Skin of body (tissue), 2 donors: ENCODE measurements around the gene FBXL17. TPM values are rescaled to one million over a fixed set of nuclear protein-coding genes. Genes with fewer than 3 reads are reported as not detected.

Source experiments
- DNase-seq: peaks from one replicate; lab custom pipeline; 2025; lab: John Stamatoyannopoulos, UW
- total RNA-seq: library from RNA; depleted of rRNA; stranded (reverse); fragments of >200 nt; gene quantifications from one replicate; pipeline ENCODE4 v1.2.3, GENCODE V29; 2014

Gene FBXL17
- total RNA-seq, 1 donor from 2014 or later: 17.5 TPM

DNA sequence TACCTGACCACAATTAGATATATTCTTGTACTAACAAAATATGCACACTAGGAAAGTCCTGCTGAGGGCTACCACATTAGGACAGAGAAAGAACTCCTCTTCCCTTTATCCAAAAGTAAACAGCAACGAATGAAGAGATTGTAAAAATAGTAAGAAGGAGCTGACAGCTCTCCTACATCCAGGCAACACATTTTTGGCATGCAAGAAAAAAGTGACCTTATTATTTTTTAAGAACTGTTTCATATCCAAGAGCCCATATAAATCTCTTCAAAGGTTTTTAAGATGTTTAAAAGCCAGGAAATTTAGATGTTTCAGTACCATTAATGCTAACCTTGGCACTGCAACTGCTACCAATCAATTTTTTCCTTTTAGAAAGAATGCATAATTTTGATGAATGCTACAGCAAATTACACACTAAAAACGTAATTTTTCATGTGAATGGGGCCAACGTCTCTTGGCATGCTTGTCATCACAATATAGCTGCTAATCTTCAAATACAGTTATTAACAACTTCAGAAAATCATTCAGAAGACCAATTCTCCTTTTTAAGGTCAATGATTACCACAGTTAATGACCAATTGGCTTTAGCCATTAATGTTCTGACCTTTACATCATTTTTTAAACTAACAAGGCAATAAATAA, 132.0 kb downstream of the FBXL17 start:
- no peak for DNase-seq

DNA sequence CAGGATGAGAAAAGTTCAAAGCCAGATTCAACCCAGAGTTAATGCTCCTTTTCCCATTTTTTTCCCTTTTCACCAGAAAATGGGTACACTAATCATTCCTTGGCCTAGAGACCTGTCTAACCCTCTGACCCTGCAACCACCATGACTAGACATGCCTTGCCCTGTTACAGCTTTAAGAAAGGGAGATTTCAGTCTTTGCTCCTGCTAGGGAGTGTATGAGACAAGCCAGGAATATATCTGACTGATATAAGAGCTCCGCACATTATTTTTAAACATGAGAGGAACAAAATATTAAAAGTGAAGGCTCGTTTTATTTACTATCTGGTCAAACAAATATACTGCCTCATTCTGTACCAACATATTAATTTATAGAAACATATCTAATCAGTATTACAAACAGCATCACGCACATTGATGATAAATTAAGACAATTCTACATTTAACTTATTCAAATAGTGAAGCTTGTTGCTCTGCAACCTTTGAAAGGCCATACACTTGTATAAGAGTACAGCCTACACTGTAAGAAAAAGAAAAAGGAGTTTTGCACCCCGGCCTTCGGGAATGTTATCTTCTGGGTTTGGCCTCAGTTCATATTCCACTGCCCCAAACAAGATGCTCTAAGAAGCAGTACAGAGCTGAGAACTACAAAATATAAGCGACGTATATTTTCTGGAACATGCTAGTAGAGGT, 132.7 kb downstream of the FBXL17 start:
- DNase-seq: no peak

- DNase-seq: no peak
Observed at GRCh38 chr5:108238936-108239887, 142.7 kb downstream of the FBXL17 start.

DNA sequence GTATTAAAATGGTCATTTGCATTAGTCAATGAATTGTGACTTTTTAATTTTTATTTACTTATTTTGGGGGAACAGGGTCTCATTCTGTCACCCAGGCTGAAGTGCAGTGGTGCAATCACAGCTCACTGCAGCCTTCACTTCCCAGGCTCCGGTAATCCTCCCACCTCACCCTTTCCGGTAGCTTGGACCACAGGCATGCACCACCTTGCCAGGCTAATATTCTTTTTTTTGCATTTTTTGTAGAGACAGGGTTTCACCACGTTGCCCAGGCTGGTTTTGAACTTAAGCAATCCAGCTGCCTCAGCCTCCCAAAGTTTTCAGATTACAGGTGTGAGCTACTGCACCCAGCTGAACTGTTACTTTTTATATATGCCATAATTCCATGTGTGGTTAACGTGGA, 143.4 kb downstream of the FBXL17 start:
- DNase-seq: no peak

DNA sequence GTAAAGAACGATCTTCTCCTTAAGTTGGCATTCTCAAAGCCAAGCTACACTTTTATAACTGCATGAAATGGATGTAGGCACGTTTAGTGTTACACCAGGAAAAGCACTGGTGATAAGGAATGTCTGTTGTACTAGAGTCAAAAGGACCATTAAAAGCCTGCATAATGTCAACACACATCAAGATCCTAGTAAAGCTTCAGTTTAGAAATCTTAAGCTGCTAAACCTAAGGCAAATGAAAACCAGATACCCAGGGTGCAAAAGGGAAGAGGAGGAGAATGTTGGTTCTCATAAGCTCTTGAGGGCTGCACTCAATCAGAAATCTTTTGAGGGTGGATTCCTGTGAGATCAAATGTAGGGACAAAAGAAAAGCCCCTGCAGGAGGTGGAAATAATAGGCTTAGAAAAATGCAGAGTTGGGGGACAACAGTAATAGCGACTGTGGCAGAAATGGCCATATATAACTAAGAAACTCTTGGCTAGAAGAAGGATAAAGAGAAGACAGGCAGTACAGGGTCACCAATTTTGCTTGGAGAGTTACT, 148.2 kb downstream of the FBXL17 start:
- no peak for DNase-seq

DNA sequence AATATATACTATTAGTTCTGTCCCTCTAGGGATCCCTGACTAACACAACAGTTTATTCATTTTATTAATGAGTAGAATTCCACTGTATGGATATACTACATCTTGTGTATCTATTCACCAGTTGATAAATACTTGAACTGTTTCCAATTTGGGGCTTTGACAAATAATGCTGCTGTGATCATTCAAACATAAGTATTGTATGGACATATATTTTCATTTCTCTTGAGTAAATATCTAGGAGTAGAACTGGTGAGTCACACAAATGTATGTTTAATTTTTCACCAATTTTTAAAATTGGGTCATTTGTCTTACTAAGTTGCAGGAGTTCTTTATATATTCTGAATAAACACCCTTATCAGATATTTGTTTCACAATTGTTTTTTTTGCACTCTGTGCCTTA, 149.1 kb downstream of the FBXL17 start:
- no peak for DNase-seq

- no peak for DNase-seq
Observed at GRCh38 chr5:108222011-108222410, 159.9 kb downstream of the FBXL17 start.

GRCh38 chr5:108220834-108221233, 161.1 kb downstream of the FBXL17 start:
- DNase-seq: no peak

GRCh38 chr5:108216890-108217289, 165.0 kb downstream of the FBXL17 start:
- DNase-seq: no peak

DNA sequence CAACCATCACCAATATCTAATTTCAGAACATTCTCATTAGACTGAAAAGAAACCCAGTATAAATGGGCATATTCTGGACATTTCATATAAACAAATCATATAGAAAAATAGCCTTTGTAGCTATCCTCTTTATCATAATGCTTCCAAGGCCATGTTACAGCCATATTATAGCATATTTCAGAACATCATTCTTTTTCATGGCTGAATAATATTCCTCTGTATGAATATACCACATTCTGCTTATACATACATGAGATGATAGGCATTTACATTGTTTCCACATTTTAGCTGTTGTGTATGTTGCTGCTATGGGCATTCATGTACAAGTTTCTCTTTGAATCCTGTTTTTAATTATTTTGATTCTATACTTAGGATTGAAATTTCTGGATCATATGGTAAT, 167.0 kb downstream of the FBXL17 start:
- DNase-seq: no peak

- no peak for DNase-seq
Observed at GRCh38 chr5:108212775-108213346, 169.0 kb downstream of the FBXL17 start.

GRCh38 chr5:108206707-108207106, 175.2 kb downstream of the FBXL17 start:
- DNase-seq: no peak

- no peak for DNase-seq
Observed at GRCh38 chr5:108201721-108202120, 180.2 kb downstream of the FBXL17 start.

GRCh38 chr5:108196276-108196675, 185.6 kb downstream of the FBXL17 start:
- no peak for DNase-seq

- no peak for DNase-seq
Observed at GRCh38 chr5:108193021-108193795, 188.7 kb downstream of the FBXL17 start.

DNA sequence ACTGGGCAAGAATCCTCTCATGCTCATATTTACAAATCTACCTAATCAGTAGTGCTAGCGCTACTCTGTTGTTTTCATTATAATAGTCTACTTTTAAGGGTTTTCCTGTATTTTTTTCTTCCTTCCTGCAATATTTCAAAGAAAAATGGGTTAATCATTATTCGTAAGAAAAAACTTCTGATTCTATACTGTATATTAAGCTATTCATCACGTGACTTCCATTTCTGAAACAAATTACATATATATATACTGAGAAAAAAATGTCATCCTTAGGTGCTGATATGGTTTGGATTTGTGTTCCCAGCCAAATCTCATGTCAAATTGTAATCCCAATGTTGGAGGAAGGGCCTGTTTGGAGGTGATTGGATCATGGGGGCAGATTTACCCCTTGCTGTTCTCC, 197.0 kb downstream of the FBXL17 start:
- DNase-seq: no peak

DNA sequence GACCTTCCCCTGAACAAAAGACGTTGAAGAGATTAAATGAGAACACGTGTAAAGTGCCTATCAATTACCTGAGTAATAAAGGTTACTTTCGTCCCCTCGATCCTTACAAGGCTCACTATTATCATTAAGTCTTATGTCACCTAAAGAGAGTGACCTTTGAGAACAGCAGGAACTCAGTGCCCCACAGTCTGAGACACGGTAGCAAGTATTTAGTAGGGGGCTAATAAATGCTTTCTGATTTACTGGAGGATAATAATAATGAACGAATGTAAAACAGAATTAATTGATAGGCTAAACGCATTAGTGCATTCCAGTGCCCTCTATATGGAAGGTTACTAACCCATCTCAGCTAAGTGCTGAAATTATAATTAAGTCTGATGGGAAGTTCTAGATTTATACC, 199.9 kb downstream of the FBXL17 start:
- no peak for DNase-seq

DNA sequence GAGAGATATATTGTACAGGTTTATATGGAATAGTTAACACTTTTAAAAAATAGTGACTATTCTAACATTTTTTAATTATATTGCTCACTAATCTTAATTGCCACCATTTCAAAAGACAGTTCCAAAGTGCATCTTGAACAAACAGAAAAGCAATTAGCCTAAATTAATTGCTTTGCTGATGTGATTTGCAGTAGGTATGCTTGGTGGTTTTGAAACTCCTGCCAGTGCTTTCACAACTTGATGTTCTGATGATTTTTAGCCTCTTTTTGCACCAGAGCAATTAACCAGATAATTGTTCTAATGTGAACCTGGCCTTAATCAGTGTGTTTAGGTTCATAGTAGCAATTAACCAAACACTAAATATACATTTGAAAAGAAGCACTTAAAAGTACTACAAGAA, 207.6 kb downstream of the FBXL17 start:
- DNase-seq: no peak

DNA sequence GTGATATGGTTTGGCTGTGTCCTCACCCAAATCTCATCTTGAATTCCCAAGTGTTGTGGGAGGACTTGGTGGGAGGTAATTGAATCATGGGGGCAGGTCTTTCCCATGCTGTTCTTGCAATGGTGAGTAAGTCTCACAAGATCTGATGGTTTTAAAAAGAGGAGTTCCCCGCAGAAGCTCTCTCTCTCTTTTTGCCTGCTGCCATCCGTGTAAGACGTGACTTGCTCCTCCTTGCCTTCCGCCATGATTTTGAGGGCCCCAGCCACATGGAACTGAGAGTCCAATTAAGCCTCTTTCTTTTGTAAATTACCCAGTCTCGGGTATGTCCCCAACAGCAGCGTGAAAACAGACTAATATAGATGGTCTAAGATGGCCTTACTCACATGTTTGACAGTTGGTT, 210.1 kb downstream of the FBXL17 start:
- DNase-seq: no peak

DNA sequence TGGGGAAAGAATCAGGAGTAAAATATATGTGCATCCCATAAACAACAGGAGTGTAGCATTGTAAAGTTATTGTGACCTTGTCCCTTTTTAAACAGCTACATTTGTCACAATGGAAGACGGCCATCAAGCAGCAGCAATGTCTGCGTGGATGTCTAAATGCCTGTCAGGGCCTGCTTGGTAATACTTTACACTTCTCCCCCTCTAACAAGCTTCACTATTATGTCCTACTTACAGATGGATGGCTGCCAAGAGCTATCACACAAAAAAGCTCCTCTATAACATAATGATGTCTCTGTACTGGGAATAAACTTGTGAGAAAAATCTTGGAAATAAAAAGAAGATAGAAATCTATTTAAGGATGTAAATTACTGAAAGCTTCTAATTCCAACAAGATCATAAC, 213.0 kb downstream of the FBXL17 start:
- DNase-seq: no peak

DNA sequence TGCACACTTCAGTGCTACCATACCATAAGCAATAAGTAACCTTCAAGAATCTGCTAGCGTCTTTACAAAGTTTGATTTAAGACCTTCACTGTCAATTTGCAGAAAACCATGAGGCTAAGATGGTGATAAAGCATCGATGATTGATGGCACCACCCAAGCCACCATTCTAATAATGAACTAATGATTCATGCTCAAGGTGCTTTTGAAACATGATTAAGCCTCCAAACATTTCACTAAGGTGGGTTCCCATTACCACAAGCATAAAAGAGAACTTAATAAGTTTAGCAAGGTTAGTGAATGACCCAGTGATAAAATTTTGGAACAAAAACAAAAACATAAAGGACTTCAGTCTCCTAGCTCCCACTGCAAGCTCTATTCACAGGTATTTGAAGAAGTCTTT, 214.7 kb downstream of the FBXL17 start:
- DNase-seq: no peak
